ENCODE results near the gene SPTBN5.

DNA sequence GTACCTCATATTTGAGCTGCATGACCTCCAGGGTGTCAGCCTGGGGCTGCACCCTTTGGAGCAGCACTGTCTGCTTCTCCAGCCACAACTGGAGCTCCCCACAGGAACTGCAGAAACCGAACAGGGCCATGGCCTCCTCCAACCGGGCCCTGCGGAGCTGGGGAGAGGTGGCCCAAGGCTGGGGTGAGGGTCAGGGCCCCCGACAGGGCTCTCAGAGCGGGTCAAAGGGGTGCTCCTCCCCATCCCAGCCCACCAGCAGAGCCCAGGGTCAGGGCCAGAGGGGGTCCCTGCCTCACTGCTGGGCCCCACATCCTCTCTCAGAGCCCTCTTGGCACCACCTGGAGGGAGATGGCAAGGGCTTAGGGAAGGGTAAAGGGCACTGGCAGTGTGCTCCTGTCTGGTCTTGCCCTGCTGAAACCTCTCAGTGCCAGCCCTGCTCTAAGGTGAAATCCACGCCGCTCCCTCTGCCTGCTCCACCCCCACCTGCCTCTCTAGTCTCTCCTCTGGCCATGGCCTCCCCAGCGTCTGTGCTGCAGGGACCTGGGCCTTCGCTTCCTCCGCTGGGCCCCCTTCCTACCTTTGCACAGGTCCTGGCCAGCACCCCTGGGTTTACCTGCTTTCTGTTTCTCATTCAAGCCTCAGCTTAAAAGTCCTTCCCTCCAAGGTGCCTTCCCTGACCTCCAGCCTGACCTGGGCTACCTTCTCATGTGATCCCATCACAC, 13.5 kb downstream of the SPTBN5 start:
- TF ChIP-seq, protein P1, sequence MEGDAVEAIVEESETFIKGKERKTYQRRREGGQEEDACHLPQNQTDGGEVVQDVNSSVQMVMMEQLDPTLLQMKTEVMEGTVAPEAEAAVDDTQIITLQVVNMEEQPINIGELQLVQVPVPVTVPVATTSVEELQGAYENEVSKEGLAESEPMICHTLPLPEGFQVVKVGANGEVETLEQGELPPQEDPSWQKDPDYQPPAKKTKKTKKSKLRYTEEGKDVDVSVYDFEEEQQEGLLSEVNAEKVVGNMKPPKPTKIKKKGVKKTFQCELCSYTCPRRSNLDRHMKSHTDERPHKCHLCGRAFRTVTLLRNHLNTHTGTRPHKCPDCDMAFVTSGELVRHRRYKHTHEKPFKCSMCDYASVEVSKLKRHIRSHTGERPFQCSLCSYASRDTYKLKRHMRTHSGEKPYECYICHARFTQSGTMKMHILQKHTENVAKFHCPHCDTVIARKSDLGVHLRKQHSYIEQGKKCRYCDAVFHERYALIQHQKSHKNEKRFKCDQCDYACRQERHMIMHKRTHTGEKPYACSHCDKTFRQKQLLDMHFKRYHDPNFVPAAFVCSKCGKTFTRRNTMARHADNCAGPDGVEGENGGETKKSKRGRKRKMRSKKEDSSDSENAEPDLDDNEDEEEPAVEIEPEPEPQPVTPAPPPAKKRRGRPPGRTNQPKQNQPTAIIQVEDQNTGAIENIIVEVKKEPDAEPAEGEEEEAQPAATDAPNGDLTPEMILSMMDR (IDR thresholded peaks at IDR 0.05): no peak
- TF ChIP-seq POLR2A (IDR thresholded peaks at IDR 0.05): no peak
